NCI-H1048 (cell line): ENCODE data around the gene KRTAP5-7.

Experiments used
- DNase-seq: peaks from one replicate; lab custom pipeline; 2025; lab: John Stamatoyannopoulos, UW

KRTAP5-7 gene

GRCh38 chr11:71495286-71496230 lies 31.5 kb upstream of the KRTAP5-7 start:
- no peak for DNase-seq

- DNase-seq = no peak
Measured at GRCh38 chr11:71496421-71496820, 30.6 kb upstream of the KRTAP5-7 start.

- no peak for DNase-seq
Measured at GRCh38 chr11:71498091-71498490, 29.0 kb upstream of the KRTAP5-7 start.

GRCh38 chr11:71499125-71499524 lies 27.9 kb upstream of the KRTAP5-7 start:
- no peak for DNase-seq

DNA sequence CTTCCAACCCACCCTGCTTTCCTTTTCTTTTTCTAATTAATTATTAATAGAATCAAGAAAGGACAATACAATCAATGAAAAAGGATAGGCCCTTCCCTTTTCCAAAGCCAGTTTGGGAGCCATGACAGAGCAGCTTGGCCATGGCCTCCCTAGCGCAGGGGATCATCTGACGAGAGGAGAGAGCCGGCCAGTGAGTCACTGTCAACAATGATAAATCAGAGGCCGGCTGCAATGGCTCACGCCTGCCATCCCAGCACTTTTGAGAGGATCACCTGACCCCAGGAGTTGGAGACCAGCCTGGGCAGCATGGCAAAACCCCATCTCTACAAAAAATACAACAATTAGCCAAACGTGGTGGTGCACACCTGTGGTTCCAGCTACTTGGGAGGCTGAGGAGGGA lies 27.5 kb upstream of the KRTAP5-7 start:
- DNase-seq = no peak

DNA sequence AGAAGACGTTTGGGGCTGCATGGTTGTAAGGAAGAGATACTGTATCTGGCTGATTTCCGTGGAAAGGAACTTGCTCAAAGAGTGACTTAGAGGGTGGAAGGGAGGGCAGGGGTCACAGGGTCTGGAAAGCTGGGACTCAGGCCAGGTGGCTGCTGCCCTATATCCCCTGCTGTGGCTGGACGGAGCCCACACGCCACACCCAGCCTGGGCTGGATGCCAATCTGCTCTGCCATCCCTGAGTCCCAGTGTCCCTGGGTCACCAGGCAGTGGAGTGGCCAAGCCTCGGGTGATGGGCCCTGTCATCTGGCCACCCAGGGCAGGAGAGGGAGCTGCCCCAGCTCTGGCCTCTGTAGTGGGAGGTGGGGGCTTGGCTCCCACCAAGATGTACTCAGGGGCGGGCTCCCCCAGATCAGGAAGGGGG lies 26.5 kb upstream of the KRTAP5-7 start:
- no peak for DNase-seq

DNA sequence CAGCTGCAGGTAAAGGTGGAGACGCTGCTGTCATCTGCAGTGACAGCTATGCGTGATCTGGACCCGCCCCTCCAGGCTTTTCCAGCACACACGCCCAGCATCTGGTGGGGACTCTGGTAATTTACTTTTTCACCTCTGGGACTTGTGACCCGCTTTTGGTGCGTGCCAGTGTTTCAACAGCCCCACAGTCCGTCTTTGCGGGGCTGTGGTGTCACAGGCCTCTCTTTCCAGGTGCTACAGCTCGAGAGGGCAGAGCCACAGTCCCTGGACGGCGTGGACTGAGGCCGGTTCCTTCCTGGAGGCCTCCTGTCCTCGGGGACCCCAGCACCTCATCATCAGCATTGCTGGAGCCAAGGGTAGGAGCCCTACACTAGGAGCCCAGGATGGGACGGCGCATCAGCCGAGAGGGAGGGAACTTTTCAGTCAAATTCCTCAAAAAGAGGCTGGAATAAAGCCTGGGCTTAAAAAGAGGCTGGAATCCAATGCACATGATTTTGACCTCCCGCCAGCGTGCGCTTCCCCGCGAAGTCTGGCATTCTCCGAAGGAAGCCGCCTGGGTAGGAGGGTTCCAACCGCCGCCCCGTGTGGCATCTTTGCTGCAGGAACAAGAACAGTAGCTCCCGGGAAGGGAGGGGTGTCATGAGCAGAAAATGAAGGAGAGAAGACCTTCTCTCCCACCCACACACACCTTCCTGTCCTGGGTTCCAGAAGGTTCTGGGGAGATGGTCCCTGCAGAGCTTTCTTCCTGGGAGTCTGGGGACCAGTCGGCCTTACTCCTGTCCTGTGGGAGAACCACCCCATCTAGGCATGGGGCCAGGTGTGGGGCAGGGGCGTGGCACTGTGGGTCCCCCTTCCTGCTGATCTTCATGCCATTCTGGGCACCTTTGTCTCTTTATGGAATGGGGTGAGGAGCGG lies 25.7 kb upstream of the KRTAP5-7 start:
- DNase-seq = no peak

GRCh38 chr11:71502026-71502425 lies 25.0 kb upstream of the KRTAP5-7 start:
- no peak for DNase-seq

DNA sequence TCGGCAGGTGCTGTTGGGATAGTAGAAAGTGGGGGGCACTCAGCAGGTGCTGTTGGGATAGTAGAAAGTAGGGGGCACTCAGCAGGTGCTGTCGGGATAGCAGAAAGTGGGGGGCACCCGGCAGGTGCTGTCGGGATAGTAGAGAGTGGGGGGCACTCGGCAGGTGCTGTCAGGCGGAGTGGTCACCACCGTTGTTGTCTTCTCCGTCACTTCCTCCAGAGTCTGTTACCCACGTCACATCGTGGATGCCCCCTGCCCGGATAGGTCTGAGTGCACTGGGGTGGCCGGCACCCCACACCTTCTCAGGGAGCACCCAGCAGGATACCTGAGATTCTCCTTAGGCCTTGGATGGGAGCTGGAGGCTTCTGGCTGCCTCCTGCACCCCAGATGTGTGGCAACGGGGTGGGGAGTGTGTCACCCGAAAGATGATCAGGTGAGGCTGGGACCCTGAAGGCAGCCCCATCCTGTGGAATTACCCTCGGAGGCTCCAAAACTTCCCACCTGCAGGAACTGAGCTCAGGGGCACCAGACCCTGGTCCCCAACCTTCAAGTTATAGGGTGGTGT lies 24.1 kb upstream of the KRTAP5-7 start:
- no peak for DNase-seq

DNA sequence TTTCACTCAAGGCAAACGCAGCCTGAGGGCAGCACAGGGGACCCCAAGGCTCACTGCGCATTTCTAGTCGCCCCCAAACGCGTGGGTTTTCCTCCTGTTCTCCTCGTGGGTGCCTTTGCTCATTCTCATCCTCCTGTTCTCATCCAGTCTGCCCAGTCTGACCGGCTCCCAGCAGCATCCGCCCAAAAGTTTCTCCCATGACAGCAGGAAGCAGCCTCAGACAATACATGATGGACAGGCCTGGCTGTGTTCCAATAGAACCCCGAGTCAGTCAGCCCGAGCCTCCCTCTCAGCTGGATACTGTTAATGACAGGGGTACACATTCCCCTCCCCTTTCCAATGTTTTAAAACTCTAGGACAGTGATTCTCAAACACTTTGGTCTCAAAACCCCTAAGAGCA lies 22.5 kb upstream of the KRTAP5-7 start:
- DNase-seq = no peak

DNA sequence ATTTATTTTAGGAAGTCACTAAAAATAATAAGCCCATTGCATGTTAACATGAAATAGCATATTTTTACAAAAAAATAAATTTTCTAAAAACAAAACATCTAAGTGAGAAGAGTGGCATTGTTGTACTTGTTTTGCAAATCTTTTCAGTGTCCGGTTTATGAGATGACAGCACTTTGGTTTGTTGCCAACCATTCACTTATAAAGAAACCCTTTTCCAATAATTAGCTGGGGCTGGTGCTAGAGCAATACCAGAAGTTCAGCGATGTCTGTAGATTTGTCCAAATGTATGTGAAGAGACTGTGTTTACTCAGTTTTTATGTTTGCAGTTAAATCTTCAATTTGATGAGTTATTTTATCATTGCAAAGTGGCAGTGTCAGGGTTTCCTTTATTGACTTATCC lies 22.1 kb upstream of the KRTAP5-7 start:
- DNase-seq = no peak

DNA sequence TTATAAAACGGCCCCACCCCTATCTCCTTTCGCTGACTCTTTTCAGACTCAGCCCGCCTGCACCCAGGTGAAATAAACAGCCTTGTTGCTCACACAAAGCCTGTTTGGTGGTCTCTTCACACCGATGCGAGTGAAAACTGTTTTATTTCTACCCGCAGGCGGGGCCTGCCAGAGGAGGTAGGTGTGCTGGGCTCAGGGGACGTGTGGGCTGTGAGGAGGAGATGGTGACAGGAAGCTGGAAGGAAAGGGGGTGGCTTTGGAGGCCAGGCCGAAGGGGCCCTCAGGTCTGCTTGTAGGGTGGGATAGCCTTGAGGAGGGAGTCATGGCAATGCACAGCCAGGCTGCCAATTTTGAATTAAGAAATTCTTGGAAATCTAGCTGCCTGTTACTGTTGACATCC lies 21.3 kb upstream of the KRTAP5-7 start:
- DNase-seq = no peak

DNA sequence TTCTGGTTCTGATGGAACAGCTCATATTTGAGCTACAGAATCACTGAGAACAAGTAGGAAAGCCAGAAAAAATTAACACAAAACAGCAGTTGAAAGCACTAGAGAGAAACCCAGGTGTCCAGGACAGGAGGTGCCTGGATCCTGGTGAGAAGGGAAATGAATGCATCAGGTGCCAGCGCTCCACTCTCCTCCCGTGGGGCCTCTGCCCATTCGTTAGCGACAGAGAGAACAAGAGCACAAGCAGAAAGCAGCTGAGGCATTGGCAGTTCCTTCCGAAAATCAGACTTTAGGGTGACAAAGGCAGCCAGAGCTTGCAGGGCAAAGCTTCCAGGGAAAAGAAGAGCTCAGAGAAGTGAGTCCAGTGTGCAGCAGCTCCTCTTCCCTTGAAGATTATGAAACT lies 20.0 kb upstream of the KRTAP5-7 start:
- no peak for DNase-seq

DNA sequence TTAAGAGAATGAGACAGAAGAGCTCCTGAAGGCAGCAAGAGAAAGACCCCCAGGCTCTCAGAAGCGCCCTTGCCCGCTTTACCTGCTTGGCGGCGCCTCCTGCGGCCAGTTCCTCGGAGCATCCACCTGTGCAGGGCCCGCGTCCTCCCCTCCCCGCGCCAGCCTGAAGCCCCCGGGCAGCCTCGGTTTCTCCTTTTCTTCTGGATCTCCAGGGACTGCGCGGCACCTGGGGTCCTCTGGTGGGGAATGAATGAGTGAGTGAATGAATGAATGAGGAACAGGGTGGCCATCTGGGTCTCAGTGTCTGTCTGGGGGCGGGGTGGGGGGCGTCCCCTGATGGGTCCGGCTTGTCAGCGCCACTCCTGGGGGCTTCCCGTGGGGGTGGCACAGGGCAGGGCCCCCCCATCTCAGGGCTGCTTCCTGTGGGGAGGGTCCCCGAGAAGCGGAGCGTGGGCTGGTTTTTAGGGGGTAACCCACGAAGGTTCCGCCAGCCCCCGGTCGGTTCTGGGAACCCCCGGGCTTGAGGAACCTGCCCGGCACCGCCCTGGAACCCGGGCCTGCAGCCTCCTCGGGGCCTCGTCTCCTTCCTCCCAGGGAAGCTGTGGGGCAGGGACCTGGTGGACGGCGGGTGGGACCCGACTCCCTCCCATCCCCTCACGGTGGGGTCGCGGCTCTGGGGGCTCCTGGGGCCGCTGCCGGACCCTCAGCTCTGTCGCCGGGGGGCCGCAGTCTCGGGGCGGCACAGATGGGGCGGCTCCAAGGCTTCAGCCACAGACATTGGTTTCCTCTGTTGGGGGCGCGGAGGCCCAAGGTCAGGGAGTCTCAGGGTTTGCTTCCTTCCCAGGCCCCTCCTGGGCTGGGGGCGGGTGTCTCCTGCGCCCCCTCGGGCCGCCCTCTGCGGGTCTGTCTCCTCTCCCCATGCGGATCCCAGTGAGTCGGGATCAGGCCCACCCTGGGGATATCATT lies 8.3 kb upstream of the KRTAP5-7 start:
- no peak for DNase-seq

DNA sequence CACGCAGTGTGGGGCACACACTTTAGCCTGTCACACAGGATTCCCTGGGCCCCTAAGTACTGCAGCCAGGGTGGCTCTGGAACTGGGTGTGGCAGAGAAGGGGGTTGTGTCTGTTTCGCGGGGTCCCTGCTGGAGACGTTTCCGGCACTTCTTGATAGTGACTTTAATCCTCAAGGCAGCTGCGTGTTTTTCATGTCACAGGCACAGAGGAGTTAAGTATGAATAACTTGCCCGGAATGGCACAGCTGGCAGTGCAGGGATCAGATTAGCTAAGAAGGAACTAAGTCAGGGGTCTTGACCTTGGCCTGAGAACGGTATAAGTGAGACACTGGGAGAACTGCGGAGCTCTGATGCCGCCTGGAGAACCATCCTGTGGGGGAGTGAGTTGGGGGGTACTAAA lies 7.5 kb upstream of the KRTAP5-7 start:
- DNase-seq = no peak

GRCh38 chr11:71525188-71525937 lies 1.7 kb upstream of the KRTAP5-7 start:
- DNase-seq = no peak

- no peak for DNase-seq
Measured at GRCh38 chr11:71525938-71526495, 1.1 kb upstream of the KRTAP5-7 start.

DNA sequence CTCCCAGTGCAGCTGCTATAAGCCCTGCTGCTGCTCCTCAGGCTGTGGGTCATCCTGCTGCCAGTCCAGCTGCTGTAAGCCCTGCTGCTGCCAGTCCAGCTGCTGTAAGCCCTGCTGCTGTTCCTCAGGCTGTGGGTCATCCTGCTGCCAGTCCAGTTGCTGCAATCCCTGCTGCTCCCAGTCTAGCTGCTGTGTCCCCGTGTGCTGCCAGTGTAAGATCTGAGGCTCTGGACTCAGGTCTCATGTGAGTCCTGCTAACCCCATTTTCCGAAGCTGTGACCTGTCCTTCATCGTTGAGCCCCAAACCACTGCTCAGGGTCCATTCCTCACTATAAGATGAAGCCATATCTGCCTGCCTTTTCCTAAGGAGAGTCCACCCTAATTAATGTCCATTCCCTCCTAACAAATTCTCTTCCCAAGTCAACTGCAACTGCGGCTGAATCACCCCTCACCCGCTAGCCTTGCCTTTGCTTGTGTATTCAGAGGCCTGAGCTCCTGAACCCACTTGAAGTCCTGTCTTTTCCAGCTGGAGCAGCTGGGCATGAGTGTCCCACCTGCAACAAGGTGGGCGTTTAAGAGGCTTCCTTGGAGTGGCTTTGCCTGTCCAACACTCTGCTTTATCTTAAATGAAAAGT lies 626 bp downstream of the KRTAP5-7 start:
- DNase-seq = no peak

DNA sequence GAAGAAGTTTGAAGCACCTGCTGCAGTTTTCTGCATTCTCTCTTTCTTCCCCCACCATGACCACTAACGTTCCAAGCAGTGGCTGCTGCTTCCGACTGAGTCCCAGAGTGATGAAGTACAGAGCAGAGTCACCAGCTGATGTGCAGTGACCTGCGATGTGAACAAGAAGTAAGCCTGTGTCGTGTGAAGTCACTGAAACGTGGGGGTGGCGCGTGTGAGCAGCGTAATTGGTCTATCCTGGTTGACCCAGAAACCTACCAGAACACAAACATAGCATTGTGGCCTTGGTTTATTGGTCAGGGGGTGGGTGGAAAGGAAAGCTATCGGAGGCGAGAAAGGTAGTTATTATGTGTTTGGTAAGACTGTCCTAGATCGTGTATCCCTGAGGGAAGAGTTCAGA lies 3.5 kb downstream of the KRTAP5-7 start:
- DNase-seq = no peak
